ENCODE data around the gene PRKAG3.

The PRKAG3 gene

GRCh38 chr2:218814540-218815243 lies 16.9 kb downstream of the PRKAG3 start:
- no peak overlapping the region for H3K4me3 ChIP-seq (ENCODE audit: low read depth, low read length)
- no peak for TF ChIP-seq CTCF (IDR thresholded peaks at IDR 0.05; ENCODE audit: borderline replicate concordance, insufficient read depth, low read depth, low read length)

GRCh38 chr2:218813771-218814460 lies 17.7 kb downstream of the PRKAG3 start:
- H3K4me3 ChIP-seq (ENCODE audit: low read depth, low read length): no peak overlapping the region
- TF ChIP-seq CTCF (IDR thresholded peaks at IDR 0.05; ENCODE audit: borderline replicate concordance, insufficient read depth, low read depth, low read length): no peak

GRCh38 chr2:218812861-218813260 lies 18.7 kb downstream of the PRKAG3 start:
- TF ChIP-seq CTCF (IDR thresholded peaks at IDR 0.05; ENCODE audit: borderline replicate concordance, insufficient read depth, low read depth, low read length): no peak
- no peak overlapping the region for H3K4me3 ChIP-seq (ENCODE audit: low read depth, low read length)

- no peak overlapping the region for H3K4me3 ChIP-seq (ENCODE audit: low read depth, low read length)
- TF ChIP-seq CTCF (IDR thresholded peaks at IDR 0.05; ENCODE audit: borderline replicate concordance, insufficient read depth, low read depth, low read length): no peak
These were observed 19.3 kb downstream of the PRKAG3 start for GRCh38 chr2:218812096-218812815.

GRCh38 chr2:218811382-218811781 lies 20.2 kb downstream of the PRKAG3 start:
- H3K4me3 ChIP-seq (ENCODE audit: low read depth, low read length): no peak overlapping the region
- no peak for TF ChIP-seq CTCF (IDR thresholded peaks at IDR 0.05; ENCODE audit: borderline replicate concordance, insufficient read depth, low read depth, low read length)

- TF ChIP-seq CTCF (IDR thresholded peaks at IDR 0.05; ENCODE audit: borderline replicate concordance, insufficient read depth, low read depth, low read length): no peak
- H3K4me3 ChIP-seq (ENCODE audit: low read depth, low read length): no peak overlapping the region
These were observed 21.3 kb downstream of the PRKAG3 start for GRCh38 chr2:218810256-218810655.
